ENCODE results near the gene POU3F3.

- no peak for TF ChIP-seq EZH2 (IDR thresholded peaks at IDR 0.05; ENCODE audit: low read length)
- TF ChIP-seq CTCF (optimal IDR thresholded peaks at IDR 0.05 in 1 of 3, IDR thresholded peaks at IDR 0.05 in 1 of 3, conservative IDR thresholded peaks at IDR 0.05 in 1 of 3; ENCODE audit: extremely low read depth in 1 of 3, insufficient read depth in 2 of 3, low read length in 3 of 3) = no peak
Measured at GRCh38 chr2:104874230-104874629, 20.3 kb downstream of the POU3F3 start.

Data from keratinocyte (primary cell).